Colon (tissue), 2 donors: ENCODE results near the gene PLOD3.

Source experiments
- FAIRE-seq: peaks from 2 replicates; lab custom pipeline; 2012; peaks lifted over from hg19 to GRCh38; lab: Jason Lieb, UNC
- donor health status: control.
- donor health status: control.

PLOD3 gene

DNA sequence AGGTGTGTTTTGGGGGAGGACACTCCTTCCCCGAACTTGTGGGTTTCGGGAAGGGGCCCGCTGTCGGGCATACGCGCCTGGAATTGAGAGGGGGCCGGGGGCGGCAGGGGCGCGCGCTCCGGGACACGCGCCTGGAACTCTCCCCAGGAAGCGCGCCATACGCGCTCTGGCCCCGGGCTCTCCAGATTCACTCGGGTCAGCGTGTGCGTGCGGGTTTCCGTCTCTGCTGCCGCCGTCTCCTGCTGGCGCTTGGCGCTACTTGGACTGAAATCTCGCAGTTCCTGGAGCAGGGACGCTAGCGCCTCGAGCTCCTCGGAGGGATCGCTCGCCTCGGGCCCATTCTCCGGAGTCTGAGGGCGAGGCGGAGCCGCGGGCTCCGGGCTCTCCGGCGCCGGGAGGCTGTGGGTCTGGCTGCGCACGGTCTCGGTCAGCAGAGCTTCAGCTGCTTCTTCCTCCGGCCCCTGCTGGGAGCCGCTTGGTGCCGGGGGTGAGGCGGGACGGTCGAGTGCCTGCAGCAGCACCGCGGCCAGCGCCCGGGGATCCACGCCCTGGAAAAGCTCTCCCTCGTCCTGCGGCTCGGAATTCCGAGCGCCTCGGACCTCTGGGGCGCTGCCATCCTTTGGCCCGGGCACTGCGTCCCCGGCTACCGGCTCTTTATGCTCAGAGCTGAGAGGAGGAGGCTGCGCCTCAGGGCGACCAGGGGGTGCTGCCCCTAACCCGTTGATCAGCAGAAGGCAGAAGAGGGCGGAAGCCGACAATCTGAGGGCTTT lies 53.1 kb downstream of the PLOD3 start:
- FAIRE-seq = no peak

DNA sequence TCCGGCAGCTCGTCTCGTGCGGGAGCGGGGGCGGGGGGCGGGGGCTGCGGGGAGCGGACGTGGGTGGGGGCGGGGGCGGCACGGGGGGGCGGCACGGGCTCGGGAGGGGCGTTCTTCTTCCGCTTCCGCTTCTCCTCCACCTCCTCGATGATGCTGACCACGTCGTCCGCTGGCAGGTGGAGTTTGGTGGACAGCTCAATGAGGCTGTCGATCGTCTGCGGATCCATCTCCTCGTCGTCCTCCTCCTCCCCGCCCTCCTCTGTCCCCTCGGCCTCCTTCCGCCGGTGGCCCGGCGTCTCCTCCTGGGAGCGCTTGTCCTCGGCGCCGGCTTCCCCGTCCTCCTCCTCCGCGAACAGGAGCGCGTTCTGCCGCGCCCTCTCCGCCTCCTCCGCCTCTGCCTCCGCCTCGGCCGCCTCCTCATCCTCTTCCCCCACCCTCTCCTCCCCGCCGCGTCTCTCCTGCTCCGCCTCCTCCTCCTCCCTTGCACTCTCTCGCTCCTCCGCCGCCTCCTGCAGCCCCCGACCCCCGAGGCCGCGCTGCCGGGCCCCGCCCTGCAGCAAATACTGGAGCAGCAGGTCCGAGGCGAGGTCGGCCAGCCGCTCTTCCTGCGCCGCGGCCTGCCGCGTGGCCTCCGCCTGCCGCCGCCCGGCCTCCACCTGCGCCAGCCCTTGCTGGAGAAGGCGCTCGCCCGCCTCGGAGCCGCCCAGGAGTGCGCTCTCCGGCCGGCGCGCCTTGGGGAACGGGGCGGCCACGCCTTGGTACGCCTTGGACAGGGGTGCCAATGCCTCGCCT lies 53.9 kb downstream of the PLOD3 start:
- FAIRE-seq = no peak

DNA sequence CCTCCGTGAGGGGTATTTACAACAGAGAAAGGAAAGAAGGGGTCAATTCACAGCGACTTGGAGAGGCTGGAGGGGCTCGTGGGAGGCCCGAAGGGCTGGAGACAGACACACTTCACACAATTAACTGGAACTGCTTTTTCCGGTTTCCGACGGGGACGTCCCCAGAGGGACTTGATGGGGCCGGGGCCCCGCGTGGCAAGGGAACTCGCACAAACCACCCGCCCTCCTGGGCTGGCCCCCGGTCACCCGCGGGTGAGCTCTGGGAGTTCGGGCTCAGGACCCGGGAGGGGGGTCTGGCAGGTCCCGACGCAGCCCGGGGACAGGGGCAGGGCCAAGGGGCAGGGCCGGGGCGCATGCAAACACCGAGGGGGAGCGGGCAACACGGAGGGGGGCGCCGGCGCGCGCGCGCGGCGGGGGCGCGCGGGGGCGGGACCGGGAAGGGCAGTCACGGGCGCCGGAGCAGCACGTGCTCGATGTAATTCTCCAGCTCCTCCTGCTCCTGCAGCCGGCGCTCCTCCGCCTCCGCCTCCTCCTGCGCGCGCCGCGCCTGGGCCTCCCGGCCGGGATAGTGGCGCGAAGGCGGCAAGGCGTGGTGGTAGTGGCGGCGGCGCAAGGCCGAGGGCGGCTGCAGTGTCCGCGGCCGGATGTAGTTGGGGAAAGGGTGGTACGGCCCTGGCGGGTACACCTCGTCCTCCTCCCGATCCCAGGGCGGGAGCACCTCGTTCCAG lies 54.7 kb downstream of the PLOD3 start:
- no peak for FAIRE-seq

DNA sequence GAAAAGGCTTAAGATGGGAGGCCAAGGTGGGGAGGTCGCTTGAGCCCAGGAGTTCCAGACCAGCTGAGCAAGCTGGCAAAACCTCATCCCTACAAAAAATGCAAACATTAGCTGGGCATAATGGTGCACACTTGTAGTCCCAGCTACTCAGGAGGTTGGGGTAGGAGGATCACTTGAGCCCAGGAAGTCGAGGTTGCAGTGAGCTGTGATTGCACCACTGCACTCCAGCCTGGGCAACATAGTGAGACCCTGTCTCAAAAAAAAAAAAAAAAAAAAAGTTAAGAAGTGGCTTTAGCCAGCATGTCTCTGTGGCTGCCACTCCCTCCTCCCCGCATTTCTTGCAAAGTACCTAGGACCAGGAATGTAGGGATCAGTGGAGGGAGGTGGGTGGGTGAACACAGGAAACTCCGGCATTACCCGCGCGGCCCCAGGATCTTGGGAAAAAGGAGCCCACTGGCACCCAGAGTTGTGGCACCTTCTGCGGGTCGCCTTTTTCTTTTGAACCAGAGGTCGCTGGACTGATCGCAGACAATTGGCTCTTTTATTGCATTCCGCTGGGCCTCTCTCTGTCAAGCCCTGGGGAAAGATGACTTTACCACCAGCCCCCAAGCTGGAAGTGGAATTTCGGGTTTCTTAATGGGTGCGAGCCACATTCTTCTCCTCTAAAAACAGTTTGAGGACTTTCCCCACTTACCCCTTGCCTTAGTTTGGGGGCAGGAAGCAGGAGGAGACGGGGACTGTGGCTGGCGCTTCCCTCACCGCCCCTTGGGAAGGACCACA lies 55.5 kb downstream of the PLOD3 start:
- FAIRE-seq = no peak

DNA sequence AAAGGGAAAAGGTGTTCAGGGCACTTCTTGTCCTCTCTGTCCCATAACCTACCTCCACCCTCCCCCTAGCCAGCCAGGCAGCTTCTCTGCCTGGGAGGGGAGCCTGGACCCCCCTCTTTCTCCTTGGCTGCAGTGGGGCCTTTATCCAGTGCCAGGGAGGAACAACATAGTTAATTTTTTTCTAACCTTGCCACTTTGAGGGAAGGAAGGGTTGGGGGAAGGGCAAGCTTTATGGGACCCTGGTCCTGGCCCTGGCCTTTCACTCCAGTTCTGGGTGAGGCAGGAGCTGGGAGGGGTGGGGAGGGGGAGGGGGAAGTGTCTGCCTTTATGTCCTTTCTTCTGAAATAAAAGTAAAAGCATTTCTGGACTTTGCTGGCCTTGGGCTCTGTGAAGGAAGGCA lies 56.5 kb downstream of the PLOD3 start:
- FAIRE-seq = no peak

DNA sequence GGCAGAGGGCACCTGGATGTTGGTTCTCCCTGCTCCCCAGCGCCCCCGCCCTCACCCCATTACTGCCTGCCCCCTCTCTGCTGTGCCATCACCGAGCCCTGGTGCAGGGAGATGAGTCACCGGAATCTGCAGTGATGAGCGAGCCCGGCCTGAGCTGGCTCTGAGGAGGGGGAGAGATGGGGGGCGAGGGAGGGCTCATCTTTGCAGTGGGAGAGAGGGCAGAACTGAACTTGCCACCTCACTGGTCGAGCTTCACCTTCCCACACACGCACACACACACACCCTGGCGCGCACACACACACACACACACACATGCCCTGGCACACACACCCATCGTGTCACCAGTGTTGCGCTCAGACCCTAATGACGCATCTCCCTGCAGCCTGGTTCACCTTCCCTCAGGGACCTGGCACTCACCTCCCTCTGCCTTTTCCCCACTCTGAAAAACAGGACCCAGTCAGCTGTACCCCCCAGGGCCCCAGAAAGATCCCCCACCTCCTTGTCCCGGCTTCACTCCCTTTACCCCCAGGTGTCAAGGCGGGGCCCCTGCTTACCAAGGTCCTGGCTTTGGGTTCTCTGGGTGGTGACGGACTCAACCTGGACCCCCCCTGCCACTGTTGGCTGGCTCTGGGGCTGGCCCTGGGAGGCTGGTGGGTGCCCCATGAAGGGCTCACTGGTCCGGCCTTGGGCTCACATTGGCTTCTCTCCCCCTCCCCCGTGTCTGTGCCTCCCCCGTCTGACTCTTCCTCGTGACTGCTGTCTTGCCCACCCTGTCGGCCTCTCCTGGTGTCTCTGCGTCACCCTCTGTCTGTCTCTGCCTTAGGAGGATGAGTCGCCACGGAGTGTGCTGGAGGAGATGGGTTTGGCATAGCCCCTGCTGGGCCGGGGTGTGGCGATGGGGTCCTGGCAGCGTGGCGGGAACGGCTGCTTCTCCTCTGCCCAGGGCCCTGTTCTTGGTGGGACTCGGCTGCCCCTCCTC lies 57.4 kb downstream of the PLOD3 start:
- FAIRE-seq = no peak

DNA sequence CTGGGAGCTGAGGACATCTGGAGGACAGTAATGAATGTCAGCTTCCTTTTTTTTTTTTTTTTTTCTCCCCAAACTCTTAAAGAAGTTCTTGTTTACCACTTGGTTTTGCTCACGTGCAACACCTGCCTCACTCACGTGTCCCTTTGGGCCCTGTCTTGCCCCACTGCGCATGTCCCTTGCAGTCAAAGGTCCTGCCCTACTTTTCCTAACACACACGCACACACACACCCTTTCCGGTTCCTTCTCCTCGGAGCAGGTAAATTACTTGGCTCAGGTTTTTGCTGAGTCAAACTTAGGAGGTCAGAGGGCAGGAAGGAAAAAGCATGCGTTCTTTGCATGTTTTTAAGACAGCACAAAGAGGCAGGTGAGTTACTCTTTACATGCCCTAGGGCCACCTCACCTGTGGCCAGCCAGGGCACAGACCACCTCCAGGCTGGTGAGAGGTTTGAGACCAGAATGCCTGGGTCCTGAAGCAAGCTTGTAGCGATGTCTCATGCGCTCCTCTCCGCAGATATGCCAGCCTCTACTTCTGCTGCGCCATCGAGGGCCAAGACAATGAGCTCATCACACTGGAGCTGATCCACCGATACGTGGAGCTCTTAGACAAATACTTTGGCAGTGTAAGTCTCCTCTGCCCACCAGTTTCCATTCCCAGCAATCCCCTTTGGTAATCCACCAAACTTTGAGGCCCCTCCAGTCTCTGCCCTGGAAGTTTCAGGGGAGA lies 60.4 kb downstream of the PLOD3 start:
- FAIRE-seq = no peak

DNA sequence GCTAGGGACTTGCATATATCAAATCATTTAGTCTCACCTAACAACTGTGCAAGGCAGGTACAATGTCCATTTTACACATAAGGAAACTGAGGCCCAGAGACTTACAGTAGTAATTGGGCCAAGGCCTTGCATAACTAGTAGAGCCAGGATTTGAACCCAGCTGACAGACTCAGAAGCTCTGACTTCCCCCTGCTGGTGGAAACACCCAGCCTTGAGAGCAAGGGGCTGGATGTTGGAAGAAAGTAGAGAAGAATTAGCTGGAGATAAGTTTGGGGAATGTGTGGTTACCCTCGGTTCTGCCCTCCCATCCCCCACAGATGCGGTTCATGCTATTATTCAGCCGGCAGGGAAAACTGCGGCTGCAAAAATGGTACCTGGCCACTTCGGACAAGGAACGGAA lies 61.1 kb downstream of the PLOD3 start:
- no peak for FAIRE-seq
